Neutrophil (primary cell): Measurements from ENCODE around the gene LRRK1.

Source experiments
- H3K27ac ChIP-seq: fragments of 200-600 bp; sonication (generic); 2 replicates; pipeline ENCODE4 v1.5.1; 2016; ENCODE audit warnings: mild to moderate bottlenecking, moderate library complexity
- H3K27me3 ChIP-seq: fragments of 200-600 bp; sonication (generic); 2 replicates; pipeline ENCODE4 v1.6.0; 2016; ENCODE audit warnings: mild to moderate bottlenecking
- H3K36me3 ChIP-seq: fragments of 200-600 bp; sonication (generic); 2 replicates; pipeline ENCODE4 v1.5.1; 2017
- H3K4me1 ChIP-seq, 2 experiments: fragments of 200-600 bp in 1 of 2; sonication (generic) in 1 of 2; 1 replicate in 1 of 2; 2 replicates in 1 of 2; pipeline versions ENCODE4 v1.5.1 to v1.6.1; 2013 to 2016; ENCODE audit warnings: low read depth in 1 of 2, low read length in 1 of 2, mild to moderate bottlenecking in 1 of 2, moderate library complexity in 1 of 2; ENCODE audit not compliant: control insufficient read depth in 1 of 2, insufficient read depth in 1 of 2
- H3K4me3 ChIP-seq, 2 experiments: fragments of 200-600 bp in 1 of 2; sonication (generic) in 1 of 2; 1 replicate in 1 of 2; 2 replicates in 1 of 2; pipeline ENCODE4 v1.5.1; 2013 to 2016; ENCODE audit warnings: low read depth in 1 of 2, low read length in 1 of 2, mild to moderate bottlenecking in 1 of 2, moderate library complexity in 1 of 2
- H3K9me3 ChIP-seq: fragments of 200-600 bp; sonication (generic); 2 replicates; pipeline ENCODE4 v1.5.1; 2016
- CTCF ChIP-seq: fragments of 200-600 bp; sonication (generic); IDR thresholded peaks from 2 replicates; pipeline ENCODE4 v1.5.1; 2016; ENCODE audit warnings: antibody characterized with exemption

LRRK1 gene

GRCh38 chr15:101033801-101034200 lies 114.6 kb downstream of the LRRK1 start:
- H3K36me3 ChIP-seq, result peaks cover 67% of the 10 kb centered on the region
- H3K9me3 ChIP-seq, result no peaks in the 10 kb centered on the region
- H3K4me3 ChIP-seq, result no peak overlapping the region
- H3K27ac ChIP-seq, result no peak overlapping the region
- no peak for TF ChIP-seq CTCF
- no peaks in the 10 kb centered on the region for H3K27me3 ChIP-seq
- H3K4me1 ChIP-seq, result peaks cover 0 to 5% of the 10 kb centered on the region in 2 experiments

- Histone ChIP-seq H3K27ac (peak overlapping the region; percentile 12), H3K27me3 (no peaks in the 10 kb centered on the region), H3K4me1 (peaks cover 0 to 5% of the 10 kb centered on the region in 2 experiments), H3K4me3 (no peak overlapping the region), H3K36me3 (peaks cover 51% of the 10 kb centered on the region), H3K9me3 (no peaks in the 10 kb centered on the region)
- TF ChIP-seq CTCF, result no peak
These were observed 116.5 kb downstream of the LRRK1 start for GRCh38 chr15:101035611-101036010.

- no peak overlapping the region for H3K4me3 ChIP-seq
- H3K27ac ChIP-seq, result no peak overlapping the region
- H3K4me1 ChIP-seq, result peaks cover 0 to 5% of the 10 kb centered on the region in 2 experiments
- no peak for TF ChIP-seq CTCF
- H3K36me3 ChIP-seq, result peaks cover 48% of the 10 kb centered on the region
- H3K27me3 ChIP-seq, result no peaks in the 10 kb centered on the region
- no peaks in the 10 kb centered on the region for H3K9me3 ChIP-seq
These were observed 117.0 kb downstream of the LRRK1 start for GRCh38 chr15:101036189-101036588.

GRCh38 chr15:101037090-101037830 lies 118.1 kb downstream of the LRRK1 start:
- peaks cover 0 to 5% of the 10 kb centered on the region in 2 experiments for H3K4me1 ChIP-seq
- no peaks in the 10 kb centered on the region for H3K27me3 ChIP-seq
- H3K9me3 ChIP-seq, result no peaks in the 10 kb centered on the region
- no peak overlapping the region for H3K27ac ChIP-seq
- peaks cover 42% of the 10 kb centered on the region for H3K36me3 ChIP-seq
- H3K4me3 ChIP-seq, result no peak overlapping the region
- TF ChIP-seq CTCF, result no peak

GRCh38 chr15:101038327-101039003 lies 119.3 kb downstream of the LRRK1 start:
- no peaks in the 10 kb centered on the region for H3K9me3 ChIP-seq
- no peaks in the 10 kb centered on the region for H3K27me3 ChIP-seq
- peaks cover 46% of the 10 kb centered on the region for H3K36me3 ChIP-seq
- no peak overlapping the region for H3K4me3 ChIP-seq
- H3K27ac ChIP-seq, result no peak overlapping the region
- no peak for TF ChIP-seq CTCF
- H3K4me1 ChIP-seq, result peaks cover 0 to 5% of the 10 kb centered on the region in 2 experiments
